ENCODE data around the gene ABCG8. TPM values are rescaled to one million over a fixed set of nuclear protein-coding genes. Genes with fewer than 3 reads are reported as not detected.

The ABCG8 gene
- polyA plus RNA-seq, 1 of the 3 experiments (the other 2 are of a cell fraction) = not detected

- Histone ChIP-seq H3K36me3 (replicated peaks in 1 of 2; ENCODE audit: control insufficient read depth in 1 of 2, insufficient read depth in 2 of 2, low read length in 1 of 2) (peaks cover 81 to 82% of the 10 kb centered on the region in 2 experiments), H3K4me1 (ENCODE audit: control insufficient read depth in 1 of 2, insufficient read depth in 2 of 2, low read depth in 1 of 2, low read length in 1 of 2) (no peaks in the 10 kb centered on the region; a peak in 1 of 4 replicates), H3K27ac (ENCODE audit: low read depth in 2 of 2, low read length in 1 of 2) (no peak overlapping the region), H3K4me2 (no peak overlapping the region), H4K20me1 (ENCODE audit: insufficient read depth) (no peaks in the 10 kb centered on the region), H3K27me3 (ENCODE audit: insufficient read depth) (no peaks in the 10 kb centered on the region), H3F3A (replicated peaks; ENCODE audit: insufficient read depth) (peaks cover 10% of the 10 kb centered on the region), H2AFZ (ENCODE audit: low read depth) (no peak overlapping the region), H3K79me2 (ENCODE audit: insufficient read depth) (no peaks in the 10 kb centered on the region), H3K9me3 (no peaks in the 10 kb centered on the region), H3K9me2 (no peaks in the 10 kb centered on the region), H3K9ac (no peak overlapping the region), H3K4me3 (ENCODE audit: low read depth in 2 of 2, low read length in 1 of 2) (no peak overlapping the region)
- DNase-seq = no peak
- over 99% methylated on average over 2 of the region's 2 CpGs for WGBS (ENCODE audit: low lambda C conversion rate)
- no peak for TF ChIP-seq EP300 (IDR thresholded peaks at IDR 0.05; ENCODE audit: borderline replicate concordance in 1 of 2, low read depth in 1 of 2, low read length in 1 of 2)
- POLR2A ChIA-PET = no interaction called here
- CTCF ChIA-PET = interaction anchor here (0.9 to 1.9 kb wide), 5 partner anchors 12 to 46 kb away, joined by 3 to 7 read pairs (median 3); no protein-coding TSS in a partner anchor
Measured at GRCh38 chr2:43924463-43924862, 85.7 kb downstream of the ABCG8 start.

GRCh38 chr2:43925431-43925830, 86.7 kb downstream of the ABCG8 start:
- H3K36me3 ChIP-seq (replicated peaks in 1 of 2; ENCODE audit: control insufficient read depth in 1 of 2, insufficient read depth in 2 of 2, low read length in 1 of 2) = peaks cover 81 to 84% of the 10 kb centered on the region in 2 experiments
- ChIA-PET CTCF (interaction anchor here (0.9 to 1.9 kb wide), 3 partner anchors 11 to 47 kb away, joined by 3 to 7 read pairs (median 4); no protein-coding TSS in a partner anchor), POLR2A (no interaction called here)
- no peaks in the 10 kb centered on the region for H3K9me3 ChIP-seq
- H3K27me3 ChIP-seq (ENCODE audit: insufficient read depth) = no peaks in the 10 kb centered on the region
- no peak overlapping the region for H3K4me3 ChIP-seq (ENCODE audit: low read depth in 2 of 2, low read length in 1 of 2)
- H3K9ac ChIP-seq = no peak overlapping the region
- H3K79me2 ChIP-seq (ENCODE audit: insufficient read depth) = no peaks in the 10 kb centered on the region
- H3K27ac ChIP-seq (ENCODE audit: low read depth in 2 of 2, low read length in 1 of 2) = no peak overlapping the region
- no peak overlapping the region for H2AFZ ChIP-seq (ENCODE audit: low read depth)
- TF ChIP-seq CHD2 (IDR thresholded peaks at IDR 0.05; ENCODE audit: low read length, partially characterized antibody) = no peak
- no peak for TF ChIP-seq FOSL2 (IDR thresholded peaks at IDR 0.05; ENCODE audit: borderline replicate concordance, low read depth)
- TF ChIP-seq GATA2 (CRISPR knock-in tag; IDR thresholded peaks at IDR 0.05) = no peak
- TF ChIP-seq GABPA (IDR thresholded peaks at IDR 0.05; ENCODE audit: low read depth) = no peak
- no peak for TF ChIP-seq REST (IDR thresholded peaks at IDR 0.05; ENCODE audit: low read depth, low read length)
- no peak for TF ChIP-seq NRF1 (IDR thresholded peaks at IDR 0.05; ENCODE audit: low read depth, low read length)
- no peak for TF ChIP-seq POLR2AphosphoS5 (IDR thresholded peaks at IDR 0.05; ENCODE audit: low read depth, low read length)
- H3K4me1 ChIP-seq (ENCODE audit: control insufficient read depth in 1 of 2, insufficient read depth in 2 of 2, low read depth in 1 of 2, low read length in 1 of 2) = no peaks in the 10 kb centered on the region; a peak in 1 of 4 replicates
- no peak for DNase-seq
- 88% methylated on average over 4 of the region's 4 CpGs for WGBS (ENCODE audit: low lambda C conversion rate)
- H4K20me1 ChIP-seq (ENCODE audit: insufficient read depth) = no peaks in the 10 kb centered on the region
- H3K4me2 ChIP-seq = no peak overlapping the region
- no peaks in the 10 kb centered on the region for H3K9me2 ChIP-seq
- peaks cover 7% of the 10 kb centered on the region for H3F3A ChIP-seq (replicated peaks; ENCODE audit: insufficient read depth)
